GM12891 (cell line): ENCODE data around the gene WDR54.
"Not testable (repeated sequence)": the region's sequence is repeated elsewhere in the genome, so short reads cannot be mapped to it uniquely, and the experiment has no call there.

Experiments
- POLR2A ChIP-seq: IDR thresholded peaks from 2 replicates; pipeline ENCODE4 v1.6.1; 2011; ENCODE audit warnings: low read depth, low read length, control low read depth
- POLR2AphosphoS5 ChIP-seq: IDR thresholded peaks from 2 replicates; pipeline ENCODE4 v1.6.1; 2011; ENCODE audit warnings: low read depth, low read length, control low read depth
- SPI1 ChIP-seq: IDR thresholded peaks from 2 replicates; pipeline ENCODE4 v1.6.1; 2011; ENCODE audit warnings: low read depth, low read length, control low read depth
- TAF1 ChIP-seq: IDR thresholded peaks from 2 replicates; pipeline ENCODE4 v1.6.1; 2011; ENCODE audit warnings: low read depth, low read length, control low read depth

DNA sequence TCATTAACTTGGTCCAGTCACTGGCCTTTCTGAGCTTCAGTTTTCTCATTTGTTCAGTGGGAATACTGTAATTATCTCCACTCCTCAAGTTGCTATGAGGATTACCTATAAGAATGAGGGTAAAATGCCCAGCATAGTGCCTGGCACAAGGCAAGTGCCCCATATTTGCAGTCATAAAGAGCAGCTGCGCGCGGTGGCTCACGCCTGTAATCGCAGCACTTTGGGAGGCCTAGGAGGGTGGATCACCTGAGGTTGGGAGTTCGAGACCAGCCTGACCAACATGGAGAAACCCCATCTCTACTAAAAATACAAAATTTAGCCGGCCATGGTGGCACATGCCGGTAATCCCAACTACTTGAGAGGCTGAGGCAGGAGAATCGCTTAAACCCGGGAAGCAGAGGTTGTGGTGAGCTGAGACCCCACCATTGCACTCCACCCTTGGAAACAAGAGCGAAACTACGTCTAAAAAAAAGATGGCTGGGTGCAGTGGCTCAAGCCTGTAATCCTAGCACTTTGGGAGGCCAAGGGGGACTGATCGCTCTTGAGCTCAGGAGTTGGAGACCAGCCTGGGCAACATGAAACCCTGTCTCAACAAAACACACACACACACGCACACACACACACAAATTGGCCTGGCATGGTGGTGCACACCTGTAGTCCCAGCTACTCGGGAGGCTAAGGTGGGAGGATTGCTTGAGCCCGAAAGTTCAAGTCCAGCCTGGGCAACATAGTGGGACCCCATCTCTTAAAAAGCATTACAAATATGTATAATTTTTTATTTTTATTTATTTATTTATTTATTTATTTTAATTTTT is 21.2 kb downstream of the WDR54 start:
- TF ChIP-seq POLR2A, POLR2AphosphoS5, SPI1, TAF1: not testable (repeated sequence)
